Stimulated activated naive CD8-positive, alpha-beta T cell treated with anti-CD3 and anti-CD28 coated beads, Interleukin-15, Interleukin-2, amounts not matched to agents 100 U/mL and 50 U/mL, for 24 hours (primary cell): ENCODE data around the gene HELZ.
"Not testable (repeated sequence)": the region's sequence is repeated elsewhere in the genome, so short reads cannot be mapped to it uniquely, and the experiment has no call there.

Source experiments
- ATAC-seq: fragments of 150-1000 bp; cut with Tn5 transposase; one replicate; pipeline ENCODE4 v1.10.0; 2021
- DNase-seq: peaks from one replicate; pipeline ENCODE4 v3.0.0; 2021

Gene HELZ

DNA sequence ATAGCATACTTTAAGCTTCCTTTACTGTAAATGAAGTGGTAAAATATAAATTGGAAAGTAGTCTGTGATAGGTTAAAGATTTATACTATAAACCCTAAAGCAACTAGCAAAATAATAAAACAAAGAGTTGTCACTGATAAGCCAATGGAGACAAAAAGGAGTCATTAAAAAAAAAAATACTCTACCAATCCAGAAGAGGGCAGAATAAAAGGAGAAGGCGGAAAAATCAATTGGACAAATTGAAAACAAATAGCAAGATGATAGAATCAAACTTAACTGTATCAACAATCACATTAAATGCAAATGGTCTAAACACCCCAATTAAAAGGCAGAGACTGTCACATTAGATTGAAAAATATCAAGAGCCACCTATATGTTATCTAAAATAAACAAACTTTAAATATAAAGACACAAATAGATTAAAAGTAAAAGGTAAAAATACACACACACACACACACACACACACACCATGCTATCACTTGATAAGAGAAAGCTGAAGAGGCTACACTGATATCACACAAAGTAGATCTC lies 128.9 kb downstream of the HELZ start:
- ATAC-seq (no peak), DNase-seq (no peak)

DNA sequence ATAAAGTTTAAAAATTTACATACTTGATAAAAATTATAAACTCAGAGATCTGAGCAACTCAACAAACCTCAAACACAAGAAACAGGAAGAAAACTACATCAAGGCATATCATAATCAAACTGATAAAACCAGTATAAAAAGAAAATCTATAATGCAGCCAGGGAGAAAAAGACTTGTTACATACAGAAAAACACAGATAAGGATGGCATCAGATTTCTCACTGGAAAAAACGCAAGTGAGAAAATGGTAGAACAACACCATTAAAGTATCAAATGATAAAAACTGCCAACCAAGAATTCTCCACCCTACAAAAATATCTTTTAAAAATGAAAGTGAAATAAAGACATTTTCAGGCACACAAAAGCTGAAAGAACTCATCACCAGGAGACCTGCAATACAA lies 129.6 kb downstream of the HELZ start:
- ATAC-seq (no peak), DNase-seq (no peak)

DNA sequence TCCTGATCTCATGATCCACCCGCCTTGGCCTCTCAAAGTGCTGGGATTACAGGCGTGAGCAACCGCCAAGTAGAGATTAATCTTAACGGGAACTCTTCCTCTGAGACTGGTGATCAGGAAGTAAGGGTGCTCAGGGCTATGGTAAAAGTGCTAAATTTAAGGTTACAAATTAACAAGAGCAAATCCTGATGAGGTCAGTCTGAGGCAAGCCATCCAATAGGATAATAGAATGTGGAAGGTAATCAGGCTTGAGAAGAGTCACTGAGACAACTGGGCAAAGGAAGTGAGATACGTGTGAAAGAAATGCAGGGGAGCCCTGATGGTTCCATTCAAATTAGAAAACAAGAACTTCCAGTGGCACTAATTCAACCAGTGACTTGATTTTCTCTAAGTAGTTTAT lies 131.5 kb downstream of the HELZ start:
- DNase-seq (no peak), ATAC-seq (no peak)

DNA sequence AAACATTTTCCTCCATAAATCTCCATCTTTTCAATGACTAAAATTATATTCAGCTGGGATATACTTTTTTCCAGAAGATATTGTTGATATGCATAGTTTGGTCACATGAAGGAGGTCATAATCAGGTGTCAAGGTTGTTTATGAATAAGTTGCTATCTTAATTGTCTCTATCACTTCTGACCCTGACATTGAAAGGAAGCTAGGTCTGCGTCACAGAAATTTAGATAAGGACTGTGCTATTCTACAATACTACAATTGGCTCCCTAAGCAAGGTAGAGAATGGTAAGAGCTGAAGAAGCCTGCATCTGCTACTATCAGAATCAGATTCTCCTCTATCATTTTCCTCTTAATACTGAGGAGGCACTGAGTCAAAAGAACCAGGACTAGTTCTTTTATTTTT lies 133.2 kb downstream of the HELZ start:
- no peak for ATAC-seq
- no peak for DNase-seq

DNA sequence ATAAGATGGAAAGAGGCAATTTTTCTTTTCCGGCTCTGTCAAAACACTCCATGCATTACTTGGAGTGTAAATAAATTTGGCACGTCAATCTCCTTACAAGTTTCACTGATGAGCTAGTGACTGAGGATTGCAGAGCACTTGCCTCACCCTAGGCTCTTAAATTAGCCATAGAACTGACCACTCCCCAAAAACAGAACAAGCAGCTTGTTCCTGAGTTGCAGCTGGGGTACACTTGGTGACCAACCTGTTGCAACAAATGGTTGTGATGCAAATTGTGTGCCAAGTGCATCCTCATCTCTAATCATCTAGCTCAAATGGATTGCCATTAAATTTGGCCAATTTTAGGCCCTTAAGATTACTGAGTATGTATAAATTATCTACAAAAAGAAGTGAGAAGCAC lies 133.7 kb downstream of the HELZ start:
- ATAC-seq = no peak
- no peak for DNase-seq

DNA sequence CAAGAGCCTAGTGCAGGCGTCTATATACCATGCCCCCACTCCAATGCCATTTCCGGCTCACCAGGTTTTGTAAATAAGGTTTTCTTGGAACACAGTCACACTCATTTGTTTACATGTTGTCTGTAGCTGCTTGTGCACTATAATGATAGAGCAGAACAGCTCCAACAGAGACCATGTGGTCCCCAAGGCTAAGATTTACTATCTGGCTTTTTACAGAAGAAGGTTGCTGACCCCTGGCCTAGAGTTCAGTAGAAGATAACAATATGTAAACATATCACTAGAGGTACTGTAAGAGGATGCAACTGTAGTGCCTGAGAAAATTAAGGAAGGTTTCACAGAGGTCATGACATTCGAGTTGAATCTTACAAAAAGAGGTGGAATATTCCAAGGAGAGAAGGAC lies 134.4 kb downstream of the HELZ start:
- ATAC-seq (no peak), DNase-seq (no peak)

DNA sequence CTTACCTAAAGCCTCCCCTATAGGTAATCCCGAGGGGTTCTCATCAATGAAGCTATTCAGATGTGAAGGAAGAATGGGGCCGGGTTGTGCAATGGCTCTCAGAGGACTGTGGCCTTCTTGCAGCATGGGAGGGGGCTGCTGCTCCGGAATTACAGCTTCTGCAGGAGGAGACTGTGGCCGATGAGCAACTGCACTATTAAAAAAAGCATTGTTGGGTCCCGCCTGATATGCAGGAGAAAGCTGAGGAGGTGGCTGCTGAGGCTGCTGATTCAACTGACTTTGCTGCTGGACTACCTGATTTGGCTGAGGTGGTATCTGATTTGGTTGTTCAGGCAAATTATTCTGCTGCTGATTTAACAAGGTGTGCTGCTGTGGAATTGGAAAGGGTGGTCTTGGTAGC lies 135.9 kb downstream of the HELZ start:
- DNase-seq (no peak), ATAC-seq (no peak)

DNA sequence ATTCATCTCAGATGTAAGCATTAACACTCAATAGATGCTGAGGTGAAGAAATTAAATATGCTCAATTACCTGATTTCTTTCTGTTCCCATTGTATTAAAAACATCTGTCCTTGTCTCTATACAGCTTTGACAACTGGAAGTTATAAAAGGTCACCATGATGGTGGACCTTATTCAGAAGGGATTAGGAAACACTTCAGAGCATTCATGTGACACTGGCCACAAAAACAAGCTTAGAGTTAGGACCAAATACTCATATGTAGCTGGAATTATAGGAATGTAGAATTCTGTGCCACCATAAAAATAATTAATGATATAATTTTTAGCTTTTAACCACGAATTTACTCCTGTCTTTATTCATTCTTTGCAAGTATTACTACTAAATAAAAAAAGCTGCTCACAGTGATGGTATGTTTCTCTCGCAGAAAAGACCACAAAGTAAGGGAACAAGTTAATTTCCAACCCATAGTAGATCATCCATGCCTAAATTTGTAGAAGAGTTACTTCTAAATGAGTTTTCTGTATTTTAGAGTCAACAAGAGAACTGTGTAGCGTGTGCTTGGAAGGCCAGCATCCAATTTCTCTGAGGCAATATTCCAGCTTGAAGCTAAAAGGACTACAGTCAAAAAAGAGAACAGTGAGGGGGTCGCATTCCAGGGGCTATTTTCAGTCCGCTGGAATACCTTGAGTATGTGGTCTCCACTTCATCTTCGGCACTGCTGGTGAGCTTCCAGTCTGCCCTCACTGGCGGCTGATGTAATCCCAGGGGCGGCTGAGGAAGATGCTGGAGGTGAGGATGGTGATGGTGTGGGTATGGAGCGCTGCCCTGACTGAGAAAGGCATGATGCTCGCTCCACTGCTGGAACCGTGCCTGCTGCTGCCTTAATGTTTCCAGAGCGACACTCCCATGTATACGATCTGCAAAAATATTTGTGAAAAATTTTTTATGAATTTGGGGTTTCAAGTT lies 136.9 kb downstream of the HELZ start:
- ATAC-seq (no peak), DNase-seq (no peak)

DNA sequence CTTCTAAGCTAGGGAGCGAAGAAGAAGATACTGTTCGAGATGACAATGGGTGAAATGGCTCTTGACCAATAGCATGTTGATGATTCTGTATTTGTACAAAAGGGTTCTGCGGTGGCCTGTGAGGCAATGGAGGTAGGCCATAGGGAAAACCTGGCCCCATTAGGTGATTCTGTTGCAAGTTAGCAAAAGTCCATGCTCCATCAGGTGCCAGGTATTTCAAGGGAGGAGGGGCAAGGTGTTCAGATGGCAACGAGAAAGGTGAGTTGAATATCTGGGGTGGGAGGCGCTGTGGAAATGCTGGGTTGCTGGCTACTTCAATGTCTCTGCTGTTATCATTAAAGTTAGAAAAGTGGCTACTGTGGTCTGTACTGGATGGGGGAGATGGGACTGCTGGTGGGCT lies 137.8 kb downstream of the HELZ start:
- DNase-seq = no peak

DNA sequence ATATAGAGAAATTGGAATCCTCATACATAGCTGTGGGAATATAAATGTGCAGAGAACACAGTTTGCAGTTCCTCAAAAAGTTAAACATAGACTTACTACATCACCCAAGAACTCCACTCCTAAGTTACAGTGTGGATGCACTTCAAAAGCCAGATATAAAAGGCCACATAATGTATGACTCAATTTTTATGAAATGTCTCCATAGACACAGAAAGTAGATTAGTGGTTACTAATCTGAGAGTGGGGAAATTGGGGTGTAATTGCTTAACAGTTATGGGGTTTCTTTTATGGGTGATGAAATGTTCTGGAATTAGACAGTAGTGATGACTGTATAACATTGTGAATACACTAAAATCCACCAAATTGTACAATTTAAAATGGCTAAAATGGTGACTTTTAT lies 139.8 kb downstream of the HELZ start:
- DNase-seq = no peak

More for the DNA sequence above, 137.8 kb downstream of the HELZ start:
- no peak for ATAC-seq

DNA sequence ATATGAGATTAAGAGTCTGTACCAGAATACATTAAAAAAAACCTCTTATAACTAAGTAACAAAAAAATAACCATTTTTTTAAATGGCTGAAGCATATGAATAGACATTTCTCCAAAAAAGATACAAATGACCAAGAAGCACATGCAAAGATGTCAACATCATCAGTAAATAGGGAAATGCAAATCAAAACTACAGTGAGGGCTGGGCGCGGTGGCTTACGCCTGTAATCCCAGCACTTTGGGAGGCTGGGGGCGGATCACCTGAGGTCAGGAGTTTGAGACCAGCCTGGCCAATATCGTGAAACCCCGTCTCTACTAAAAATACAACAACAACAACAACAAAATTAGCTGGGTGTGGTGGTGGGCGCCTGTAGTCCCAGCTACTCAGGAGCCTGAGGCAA lies 140.4 kb downstream of the HELZ start:
- not testable (repeated sequence) for ATAC-seq

More for the DNA sequence above, 139.8 kb downstream of the HELZ start:
- peak; percentile 36 for ATAC-seq

DNA sequence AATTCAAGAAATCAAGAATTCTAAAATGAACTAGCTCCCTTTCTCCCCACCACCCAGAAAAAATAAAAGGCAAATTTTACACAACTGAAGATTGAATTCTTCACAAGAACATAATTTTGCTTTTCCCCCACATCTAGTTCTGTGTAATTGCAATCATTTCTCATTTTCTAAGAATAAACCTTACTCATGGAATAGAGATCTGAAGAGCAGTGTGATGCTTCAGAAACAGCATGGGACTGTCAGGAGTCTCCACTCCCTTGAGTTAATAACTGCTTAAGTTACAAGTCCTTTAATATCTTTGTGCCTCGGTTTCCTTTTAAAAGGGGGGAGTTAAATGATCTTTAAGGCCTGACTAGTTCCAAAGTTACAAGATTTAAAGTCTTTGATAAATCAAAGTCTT lies 147.0 kb downstream of the HELZ start:
- DNase-seq (no peak), ATAC-seq (no peak)

More for the DNA sequence above, 140.4 kb downstream of the HELZ start:
- not testable (repeated sequence) for DNase-seq

DNA sequence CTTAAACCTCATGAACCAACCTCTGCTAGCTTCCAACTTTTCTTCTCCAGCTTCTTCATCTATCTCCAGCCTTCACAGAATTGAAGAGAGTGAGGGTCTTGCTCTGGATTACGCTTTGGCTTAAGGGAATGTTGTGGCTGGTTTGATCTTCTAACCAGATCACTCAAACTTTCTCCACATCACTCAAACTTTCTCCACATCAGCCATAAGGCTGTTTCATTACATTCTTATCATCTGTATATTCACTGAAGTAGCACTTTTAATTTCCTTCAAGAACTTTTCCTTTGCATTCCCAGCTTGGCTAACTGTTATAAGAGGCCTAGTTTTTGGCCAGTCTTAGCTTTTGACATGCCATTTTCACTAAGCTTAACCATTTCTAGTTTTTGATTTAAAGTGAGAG lies 148.4 kb downstream of the HELZ start:
- DNase-seq = no peak
- ATAC-seq = no peak

DNA sequence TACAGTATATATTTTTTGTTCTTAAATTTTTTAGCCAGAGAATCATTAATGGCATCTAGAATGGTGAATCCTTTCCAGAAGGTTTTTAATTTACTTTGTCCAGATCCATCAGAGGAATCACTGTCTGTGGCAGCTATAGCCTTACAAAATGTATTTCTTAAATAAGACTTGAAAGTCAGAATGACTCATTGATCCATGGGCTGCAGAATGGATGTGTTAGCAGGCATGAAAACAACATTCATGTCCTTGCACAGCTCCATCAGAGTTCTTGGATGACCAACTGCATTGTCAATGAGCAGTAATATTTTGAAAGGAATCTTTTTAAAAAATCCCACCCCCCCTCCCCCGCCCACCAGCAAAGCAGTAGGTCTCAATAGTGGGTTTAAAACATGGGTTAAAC lies 149.2 kb downstream of the HELZ start:
- no peak for ATAC-seq
- DNase-seq = no peak

DNA sequence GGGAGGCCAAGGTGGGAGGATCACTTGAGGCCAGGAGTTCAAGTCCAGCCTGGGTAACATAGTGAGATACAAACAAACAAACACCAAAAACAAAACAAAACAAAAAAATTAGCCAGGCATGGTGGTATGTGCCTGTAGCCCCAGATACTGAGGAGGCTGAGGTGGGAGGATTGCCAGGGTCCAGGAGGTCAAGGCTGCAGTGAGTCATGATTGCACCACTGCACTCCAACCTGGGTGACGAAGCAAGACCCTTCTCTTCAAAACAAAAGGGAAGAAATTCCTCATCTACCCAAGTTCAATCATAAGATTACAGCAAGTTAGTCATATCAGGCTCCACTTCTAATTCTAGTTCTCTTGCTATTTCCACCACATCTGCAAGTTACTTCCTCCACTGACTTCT lies 149.7 kb downstream of the HELZ start:
- DNase-seq, ATAC-seq: not testable (repeated sequence)

DNA sequence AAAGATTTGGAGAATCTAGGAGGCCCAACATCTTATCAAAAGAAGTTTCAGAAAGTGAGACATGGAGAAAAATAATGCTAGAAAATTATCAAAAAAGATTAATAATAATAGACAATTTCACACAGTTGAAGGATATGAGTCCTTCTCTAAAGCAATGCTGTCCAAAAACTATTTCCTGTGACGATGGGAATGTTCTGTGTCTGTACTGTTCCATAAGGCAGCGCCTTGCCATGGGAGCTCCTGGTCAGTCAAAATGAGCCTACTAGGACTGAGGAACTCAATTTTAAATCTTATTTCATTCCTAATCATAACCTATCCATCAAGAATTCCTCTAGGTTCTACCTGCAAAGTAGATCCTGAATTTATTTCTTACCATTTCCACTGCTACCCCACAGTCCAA lies 151.6 kb downstream of the HELZ start:
- ATAC-seq (no peak), DNase-seq (no peak)

DNA sequence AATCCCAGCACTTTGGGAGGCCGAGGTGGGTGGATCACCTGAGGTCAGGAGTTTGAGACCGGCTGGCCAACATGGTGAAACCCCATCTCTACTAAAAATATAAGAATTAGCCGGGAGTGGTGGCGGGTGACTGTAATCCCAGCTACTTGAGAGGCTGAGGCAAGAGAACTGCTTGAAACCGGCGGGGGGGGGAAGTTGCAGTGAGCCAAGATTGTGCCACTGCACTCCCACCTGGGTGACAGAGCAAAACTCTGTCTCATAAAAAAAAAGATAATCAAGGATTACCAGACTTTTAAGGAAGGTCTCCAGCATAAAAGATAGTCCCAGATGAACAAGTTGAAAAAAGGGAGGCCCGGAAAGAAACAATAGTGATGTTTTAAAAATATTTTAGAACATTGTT lies 152.3 kb downstream of the HELZ start:
- not testable (repeated sequence) for ATAC-seq, DNase-seq

DNA sequence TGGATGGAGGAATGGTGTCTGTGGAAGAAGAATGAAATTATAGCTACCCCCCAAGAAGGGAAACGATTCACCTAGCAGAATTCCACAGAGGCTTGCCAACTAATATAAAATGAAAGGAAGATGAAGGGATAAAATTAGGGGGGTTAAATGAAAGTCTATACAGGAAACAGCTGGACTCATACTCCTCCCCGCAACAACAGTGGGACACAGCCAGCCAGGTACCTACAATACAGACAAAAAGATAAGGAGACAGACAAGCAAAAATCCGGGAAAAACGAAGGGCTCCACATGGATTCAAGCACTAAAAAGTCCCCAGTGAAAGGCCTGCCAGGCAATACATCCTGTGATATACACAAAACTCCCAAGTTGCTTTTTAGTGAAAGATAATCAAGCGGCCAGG lies 152.7 kb downstream of the HELZ start:
- ATAC-seq (no peak), DNase-seq (no peak)

DNA sequence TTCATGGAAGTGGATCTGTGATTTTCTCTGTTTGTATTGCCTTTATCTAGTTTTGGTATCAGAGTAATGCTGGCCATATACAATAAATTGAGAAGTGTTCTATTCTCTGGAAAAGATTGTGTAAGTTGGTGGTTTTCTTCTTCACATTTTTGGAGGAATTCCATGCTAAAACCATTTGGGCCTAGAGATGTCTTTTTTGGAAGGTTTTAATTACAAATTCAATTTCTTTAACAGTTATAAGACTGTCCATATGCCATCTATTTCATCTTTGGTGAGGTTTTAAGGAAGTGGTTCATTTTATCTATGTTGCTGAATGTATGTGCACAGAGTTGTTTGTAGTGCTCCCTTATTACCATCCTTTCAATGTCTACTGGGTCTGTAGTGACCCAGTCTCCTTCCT lies 154.7 kb downstream of the HELZ start:
- ATAC-seq (no peak), DNase-seq (no peak)

DNA sequence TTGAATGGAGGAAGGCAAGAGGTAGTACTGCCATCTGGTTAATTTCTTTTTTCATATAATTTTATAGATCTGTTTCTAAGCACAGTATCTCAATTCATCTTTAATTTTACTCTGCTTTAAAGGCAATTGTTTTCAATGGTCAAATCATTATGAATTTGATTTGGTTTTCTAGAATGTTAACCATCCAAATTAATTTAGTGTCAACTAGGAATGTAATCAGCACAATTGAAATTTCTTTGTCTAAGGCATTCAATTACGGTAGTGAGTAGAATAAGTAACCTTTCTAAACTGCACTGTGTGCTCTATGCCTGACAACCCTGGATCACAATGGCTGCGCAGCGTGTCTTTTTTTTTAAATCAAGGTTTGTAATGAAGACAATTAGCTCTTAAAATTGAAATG lies 156.4 kb downstream of the HELZ start:
- DNase-seq (no peak), ATAC-seq (no peak)

DNA sequence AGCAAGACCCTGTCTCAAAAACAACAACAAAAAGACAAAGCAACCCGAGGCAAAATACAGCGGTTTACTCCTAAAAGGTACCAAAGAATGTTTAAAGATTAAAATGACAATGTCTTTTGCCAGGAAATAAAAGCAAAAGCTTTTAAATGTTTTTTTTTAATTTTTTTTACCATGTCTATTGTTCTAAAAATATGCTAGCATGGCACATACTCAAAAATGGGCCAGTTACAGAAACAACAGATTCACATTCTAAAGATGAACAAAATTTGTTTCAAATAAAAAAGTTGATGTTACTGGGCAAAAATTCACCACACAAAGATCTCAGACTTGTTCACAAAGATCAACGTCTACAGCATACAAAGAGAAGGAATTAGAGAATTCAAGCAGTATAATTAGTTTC lies 159.6 kb downstream of the HELZ start:
- DNase-seq = no peak
- no peak for ATAC-seq

DNA sequence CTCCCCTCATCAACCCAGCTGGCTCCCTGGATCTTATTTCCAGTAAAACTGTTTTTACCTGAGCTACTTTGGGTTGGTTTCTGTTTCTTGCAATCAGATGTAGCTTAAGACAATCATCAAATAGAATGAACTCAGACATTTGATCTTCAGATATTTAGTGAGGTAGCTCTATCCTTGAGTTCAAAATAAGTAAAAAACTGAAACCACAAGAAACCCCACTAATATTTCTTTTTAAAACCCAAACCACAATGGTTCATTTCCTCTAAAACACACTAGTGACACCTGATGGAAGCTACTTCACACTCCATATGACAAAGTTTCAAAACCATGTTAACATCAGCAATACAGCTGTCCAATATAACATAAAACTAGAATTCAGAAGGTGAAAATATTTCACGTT lies 162.9 kb downstream of the HELZ start:
- ATAC-seq = peak; percentile 43
- DNase-seq = no peak

DNA sequence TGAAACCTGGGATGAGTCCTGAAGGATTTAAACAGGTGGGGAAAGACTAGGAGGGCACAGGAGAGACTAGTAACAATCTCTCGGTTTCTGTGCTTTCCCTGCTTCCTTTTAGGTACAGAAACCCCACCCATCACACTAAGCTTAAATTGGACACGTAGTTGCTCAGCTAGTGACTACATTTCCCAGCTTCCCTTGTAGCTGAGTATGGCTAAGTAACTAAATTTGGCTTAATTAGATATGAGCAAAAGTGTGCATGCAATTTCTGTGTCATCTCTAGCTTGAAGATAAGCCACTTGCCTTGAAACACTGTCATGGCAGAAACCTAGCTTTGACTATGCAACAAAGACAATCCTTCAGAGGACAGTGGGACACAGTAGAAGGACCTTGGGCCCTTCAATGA lies 164.2 kb downstream of the HELZ start:
- ATAC-seq = peak; percentile 32
- DNase-seq = no peak

DNA sequence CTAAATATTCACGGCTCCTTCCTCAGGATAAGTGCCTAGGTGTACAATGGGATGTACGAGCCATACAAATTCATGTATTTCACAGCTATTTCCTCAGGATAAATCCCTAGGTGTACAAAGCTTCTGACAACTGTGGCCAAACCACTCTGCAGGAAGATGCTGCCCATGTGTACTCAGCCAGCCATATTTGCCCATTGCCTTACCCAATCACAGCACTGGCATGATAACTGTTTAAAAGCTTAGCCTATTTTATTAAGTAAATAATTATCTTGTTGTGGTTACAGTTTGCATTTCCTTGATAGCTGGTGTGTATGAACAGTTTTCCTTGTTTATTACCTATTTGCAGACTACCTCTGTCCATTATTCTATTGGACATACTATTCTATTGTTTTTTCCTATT lies 165.5 kb downstream of the HELZ start:
- no peak for ATAC-seq

More for the DNA sequence above, 165.5 kb downstream of the HELZ start:
- DNase-seq = no peak
